H9 (cell line): ENCODE results near the gene CLEC16A. TPM values are rescaled to one million over a fixed set of nuclear protein-coding genes. Genes with fewer than 3 reads are reported as not detected.
A peak's percentile ranks its signal among the peaks of the same experiment; 100 is the strongest.

Experiments
- DNase-seq: peaks from one replicate; pipeline ENCODE4 v3.0.0-alpha.2; 2017
- H2AFZ ChIP-seq: one replicate; pipeline ENCODE4 v1.6.1; 2013; ENCODE audit warnings: mild to moderate bottlenecking, low read length, control low read depth, moderate library complexity
- H2AK5ac ChIP-seq: 2 replicates; pipeline ENCODE4 v1.6.1; 2013; ENCODE audit warnings: low read length, control low read depth, mixed read lengths; ENCODE audit not compliant: insufficient read length
- H2BK120ac ChIP-seq: one replicate; pipeline ENCODE4 v1.6.1; 2013; ENCODE audit warnings: low read depth, mild to moderate bottlenecking, low read length, control low read depth, inconsistent platforms; ENCODE audit not compliant: poor library complexity, severe bottlenecking
- H2BK12ac ChIP-seq: 2 replicates; pipeline ENCODE4 v1.6.1; 2013; ENCODE audit warnings: low read length, control low read depth, mixed read lengths, low read depth; ENCODE audit not compliant: insufficient read length
- H2BK15ac ChIP-seq: 2 replicates; pipeline ENCODE4 v1.6.1; 2013; ENCODE audit warnings: low read depth, low read length, control low read depth
- H2BK20ac ChIP-seq: one replicate; pipeline ENCODE4 v1.6.1; 2013; ENCODE audit warnings: low read depth, mild to moderate bottlenecking, low read length, control low read depth, inconsistent platforms; ENCODE audit not compliant: poor library complexity, severe bottlenecking
- H2BK5ac ChIP-seq: 2 replicates; pipeline ENCODE4 v1.6.1; 2013; ENCODE audit warnings: low read length, control low read depth, mixed read lengths; ENCODE audit not compliant: insufficient read length
- H3K14ac ChIP-seq: 2 replicates; pipeline ENCODE4 v1.6.1; 2013; ENCODE audit warnings: low read length, control low read depth; ENCODE audit not compliant: insufficient read depth
- H3K18ac ChIP-seq: 2 replicates; pipeline ENCODE4 v1.6.1; 2013; ENCODE audit warnings: low read depth, mild to moderate bottlenecking, mixed read lengths, low read length, control low read depth; ENCODE audit not compliant: insufficient read length
- H3K23ac ChIP-seq: 2 replicates; pipeline ENCODE4 v1.6.1; 2013; ENCODE audit warnings: low read length, control low read depth, mixed read lengths, low read depth; ENCODE audit not compliant: insufficient read length
- H3K23me2 ChIP-seq: 2 replicates; pipeline ENCODE4 v1.6.1; 2013; ENCODE audit warnings: low read depth, mild to moderate bottlenecking, mixed read lengths, low read length, control low read depth; ENCODE audit not compliant: insufficient read length, poor library complexity, severe bottlenecking
- H3K27ac ChIP-seq: 2 replicates; pipeline ENCODE4 v1.5.1; 2013; ENCODE audit warnings: low read length, control low read depth, mixed read lengths, low read depth; ENCODE audit not compliant: insufficient read length
- H3K27me3 ChIP-seq: 2 replicates; pipeline ENCODE4 v1.6.1; 2013; ENCODE audit warnings: low read length, control low read depth, inconsistent platforms; ENCODE audit not compliant: insufficient read depth
- H3K4ac ChIP-seq: 2 replicates; pipeline ENCODE4 v1.6.1; 2013; ENCODE audit warnings: low read depth, mild to moderate bottlenecking, control low read depth, inconsistent platforms, low read length, moderate library complexity
- H3K4me1 ChIP-seq: 2 replicates; pipeline ENCODE4 v1.6.1; 2013; ENCODE audit warnings: low read length, control low read depth, inconsistent platforms; ENCODE audit not compliant: insufficient read depth
- H3K4me2 ChIP-seq: 2 replicates; pipeline ENCODE4 v1.6.1; 2013; ENCODE audit warnings: low read length, control low read depth, mixed read lengths; ENCODE audit not compliant: insufficient read length, insufficient read depth
- H3K56ac ChIP-seq: 2 replicates; pipeline ENCODE4 v1.6.1; 2013; ENCODE audit warnings: low read depth, mild to moderate bottlenecking, mixed read lengths, low read length, control low read depth; ENCODE audit not compliant: insufficient read length
- H3K79me1 ChIP-seq: 2 replicates; pipeline ENCODE4 v1.6.1; 2013; ENCODE audit warnings: low read depth, mild to moderate bottlenecking, moderate library complexity, low read length, control low read depth, inconsistent platforms; ENCODE audit not compliant: insufficient read depth, poor library complexity, severe bottlenecking
- H3K79me2 ChIP-seq: 2 replicates; pipeline ENCODE4 v1.6.1; 2013; ENCODE audit warnings: low read length, control low read depth, inconsistent platforms; ENCODE audit not compliant: insufficient read depth
- H3K9ac ChIP-seq: 2 replicates; pipeline ENCODE4 v1.6.1; 2013; ENCODE audit warnings: low read length, control low read depth, mixed read lengths; ENCODE audit not compliant: insufficient read length; ENCODE audit errors: extremely low read depth
- H3K9me3 ChIP-seq: one replicate; pipeline ENCODE4 v1.6.1; 2013; ENCODE audit warnings: low read depth, low read length, inconsistent platforms; ENCODE audit not compliant: control insufficient read depth
- H3T11ph ChIP-seq: one replicate; pipeline ENCODE4 v1.6.1; 2013; ENCODE audit warnings: mild to moderate bottlenecking, low read length, control low read depth, inconsistent platforms
- H4K20me1 ChIP-seq: one replicate; pipeline ENCODE4 v1.6.1; 2013; ENCODE audit not compliant: control insufficient read depth, insufficient read length, insufficient read depth
- H4K5ac ChIP-seq: 2 replicates; pipeline ENCODE4 v1.6.1; 2013; ENCODE audit warnings: low read depth, mild to moderate bottlenecking, mixed read lengths, low read length, control low read depth; ENCODE audit not compliant: insufficient read length
- H4K8ac ChIP-seq: replicated peaks from 2 replicates; pipeline ENCODE4 v1.6.1; 2013; ENCODE audit warnings: low read length, control low read depth, mixed read lengths, low read depth; ENCODE audit not compliant: insufficient read length
- H4K91ac ChIP-seq: 2 replicates; pipeline ENCODE4 v1.6.1; 2013; ENCODE audit warnings: low read depth, mild to moderate bottlenecking, moderate library complexity, mixed read lengths, low read length, control low read depth; ENCODE audit not compliant: insufficient read length
- H3K27ac Mint-ChIP-seq, 3 experiments: 2 replicates in 2 of 3; 3 replicates in 1 of 3; pipeline ENCODE4 v1.8.0; 2020 to 2021; ENCODE audit warnings: mixed read lengths in 3 of 3, mild to moderate bottlenecking in 1 of 3, moderate library complexity in 1 of 3
- H3K27me3 Mint-ChIP-seq: 2 replicates; pipeline ENCODE4 v1.8.0; 2021; ENCODE audit warnings: low read depth, mild to moderate bottlenecking, moderate library complexity, mixed read lengths
- H3K36me3 Mint-ChIP-seq, 3 experiments: 2 replicates in 2 of 3; 3 replicates in 1 of 3; pipeline ENCODE4 v1.8.0; 2020 to 2021; ENCODE audit warnings: low read depth in 3 of 3, mixed read lengths in 3 of 3; ENCODE audit not compliant: insufficient read depth in 1 of 3
- H3K4me1 Mint-ChIP-seq, 2 experiments: 2 replicates each; pipeline ENCODE4 v1.8.0; 2020; ENCODE audit warnings: mixed read lengths in 2 of 2
- H3K4me3 Mint-ChIP-seq, 2 experiments: 2 replicates in 1 of 2; 3 replicates in 1 of 2; pipeline ENCODE4 v1.8.0; 2020 to 2021; ENCODE audit warnings: mild to moderate bottlenecking in 2 of 2, mixed read lengths in 2 of 2, moderate library complexity in 1 of 2
- H3K9me3 Mint-ChIP-seq, 2 experiments: 2 replicates in 1 of 2; 3 replicates in 1 of 2; pipeline ENCODE4 v1.8.0; 2020; ENCODE audit warnings: mild to moderate bottlenecking in 2 of 2, mixed read lengths in 2 of 2, moderate library complexity in 1 of 2
- CTCF ChIP-seq: fragments of 200-600 bp; sonication (generic); conservative IDR thresholded peaks from 3 replicates; pipeline ENCODE4 v1.8.0; 2021; ENCODE audit warnings: antibody characterized with exemption, mild to moderate bottlenecking
- WGBS: extraction: QIAGEN DNeasy Blood & Tissue Kit; methylation state at CpG from one replicate; pipeline ENCODE4 v1.1.7; 2013; ENCODE audit warnings: missing lambda C conversion rate, low lambda C conversion rate, mixed read lengths; ENCODE audit not compliant: insufficient read length; ENCODE audit errors: extremely low coverage; 5-methylcytosine and 5-hydroxymethylcytosine counted together
- total RNA-seq: library from RNA; stranded (reverse); gene quantifications from 2 replicates; pipeline ENCODE4 v1.2.1, GENCODE V29; 2021

Gene CLEC16A
- total RNA-seq, 1 experiment from 2014 or later, result 15.2 TPM

- Histone ChIP-seq H4K8ac (no peak overlapping the region), H3K4me1 (no peaks in the 10 kb centered on the region), H2BK15ac (no peak overlapping the region), H3K56ac (no peak overlapping the region), H2BK120ac (no peak overlapping the region), H3K14ac (no peak overlapping the region), H3T11ph (no peak overlapping the region), H3K79me1 (no peaks in the 10 kb centered on the region), H2BK20ac (no peak overlapping the region), H3K4ac (no peak overlapping the region), H3K9me3 (no peaks in the 10 kb centered on the region), H4K20me1 (no peaks in the 10 kb centered on the region), H2BK5ac (no peak overlapping the region), H3K27ac (no peak overlapping the region), H2AK5ac (no peak overlapping the region), H3K9ac (no peak overlapping the region), H2AFZ (no peak overlapping the region), H2BK12ac (no peak overlapping the region), H4K91ac (no peak overlapping the region), H3K18ac (no peak overlapping the region), H3K79me2 (no peaks in the 10 kb centered on the region), H3K27me3 (no peaks in the 10 kb centered on the region), H3K4me2 (no peak overlapping the region), H3K23ac (no peak overlapping the region), H4K5ac (no peak overlapping the region), H3K23me2 (no peaks in the 10 kb centered on the region)
- peak overlapping the region in 1 of 3 experiments; percentile 39; a peak in 1 of 7 replicates for H3K27ac Mint-ChIP-seq
- TF ChIP-seq CTCF, result no peak
- peaks cover 0 to 16% (median 7%) of the 10 kb centered on the region in 3 experiments; a peak in 4 of 7 replicates for H3K36me3 Mint-ChIP-seq
- H3K4me3 Mint-ChIP-seq, result no peak overlapping the region
- no peaks in the 10 kb centered on the region; the same call in 1 of the 2 replicates for H3K27me3 Mint-ChIP-seq
- DNase-seq, result no peak
- H3K9me3 Mint-ChIP-seq, result no peaks in the 10 kb centered on the region
- WGBS, result no CpG with 5 or more reads among the region's 3 CpGs
- H3K4me1 Mint-ChIP-seq, result peaks cover 10 to 27% of the 10 kb centered on the region in 2 experiments
These were observed 32.3 kb downstream of the CLEC16A start for GRCh38 chr16:10976634-10977033.
